AG10803 (cell line): ENCODE measurements around the gene TMEM94.

Experiments
- DNase-seq: peaks from one replicate; pipeline ENCODE4 v3.0.0; 2010; ENCODE audit warnings: low read depth
- H3K4me3 ChIP-seq: 2 replicates; pipeline ENCODE4 v1.5.1; 2011; ENCODE audit warnings: mild to moderate bottlenecking, low read length, control low read depth
- CTCF ChIP-seq: conservative IDR thresholded peaks from 2 replicates; pipeline ENCODE4 v1.5.1; 2011; ENCODE audit warnings: mild to moderate bottlenecking, low read length, control low read depth, inconsistent platforms

TMEM94 gene

GRCh38 chr17:75456417-75457046, at the start of gene TMEM94:
TMEM94 (plus strand) TSS chr17:75456635; CDS start chr17:75471906, 15,271 bp downstream.
- peak; percentile 97 for DNase-seq
- no peak for TF ChIP-seq CTCF
- peak within 1 kb of the TSS; percentile 95 for H3K4me3 ChIP-seq

GRCh38 chr17:75407655-75408352, 48.6 kb upstream of the TMEM94 start:
- no peak overlapping the region for H3K4me3 ChIP-seq
- TF ChIP-seq CTCF: no peak
- no peak for DNase-seq

- no peak overlapping the region for H3K4me3 ChIP-seq
- DNase-seq: no peak
Measured at GRCh38 chr17:75410141-75410540, 46.3 kb upstream of the TMEM94 start.

GRCh38 chr17:75411328-75412067, 44.9 kb upstream of the TMEM94 start:
- no peak overlapping the region for H3K4me3 ChIP-seq
- no peak for TF ChIP-seq CTCF
- DNase-seq: no peak

More at GRCh38 chr17:75410141-75410540, 46.3 kb upstream of the TMEM94 start:
- TF ChIP-seq CTCF: no peak

GRCh38 chr17:75412455-75413317, 43.7 kb upstream of the TMEM94 start:
- DNase-seq: peak; percentile 45
- H3K4me3 ChIP-seq: peak overlapping the region; percentile 34

GRCh38 chr17:75414488-75414887, 41.9 kb upstream of the TMEM94 start:
- no peak for TF ChIP-seq CTCF
- no peak overlapping the region for H3K4me3 ChIP-seq
- DNase-seq: no peak

More at GRCh38 chr17:75412455-75413317, 43.7 kb upstream of the TMEM94 start:
- TF ChIP-seq CTCF: peak; percentile 70
